Measurements from ENCODE around the gene DNMT3A. TPM values are rescaled to one million over a fixed set of nuclear protein-coding genes. Genes with fewer than 3 reads are reported as not detected.

The DNMT3A gene
- total RNA-seq, 1 experiment from 2014 or later, result 215 TPM

GRCh38 chr2:25251071-25251421 lies 90.7 kb downstream of the DNMT3A start:
- no peak overlapping the region for H2BK5ac ChIP-seq (ENCODE audit: insufficient read length, low read length)
- no peak for DNase-seq
- H2AK5ac ChIP-seq (ENCODE audit: insufficient read length, low read length), result no peak overlapping the region
- H4K8ac ChIP-seq (replicated peaks; ENCODE audit: insufficient read length, low read depth, low read length), result no peak overlapping the region
- H3K4me1 ChIP-seq (ENCODE audit: insufficient read depth, low read length), result peaks cover 11% of the 10 kb centered on the region
- H3K4me3 Mint-ChIP-seq, result peak overlapping the region; percentile 91 to 94
- no peak overlapping the region for H2BK12ac ChIP-seq (ENCODE audit: insufficient read length, low read depth, low read length)
- peaks cover 19% of the 10 kb centered on the region; the same call in 1 of the 2 replicates for H3K79me2 ChIP-seq (ENCODE audit: insufficient read depth, low read length)
- peaks cover 61 to 69% (median 62%) of the 10 kb centered on the region in 3 experiments for H3K36me3 Mint-ChIP-seq (ENCODE audit: insufficient read depth in 1 of 3, low read depth in 3 of 3)
- H4K91ac ChIP-seq (ENCODE audit: insufficient read length, low read depth, low read length), result no peak overlapping the region
- no peaks in the 10 kb centered on the region for H4K20me1 ChIP-seq (ENCODE audit: control insufficient read depth, insufficient read depth, insufficient read length)
- no peak overlapping the region for H2BK120ac ChIP-seq (ENCODE audit: low read depth, low read length, poor library complexity, severe bottlenecking)
- H3K14ac ChIP-seq (ENCODE audit: insufficient read depth, low read length), result no peak overlapping the region
- WGBS (ENCODE audit: extremely low coverage, insufficient read length, low lambda C conversion rate), result no CpG with 5 or more reads among the region's 13 CpGs
- H3K27ac Mint-ChIP-seq, result peak overlapping the region; percentile 82 to 98 (median 93)
- peak overlapping the region; percentile 58 for H3K9ac ChIP-seq (ENCODE audit: extremely low read depth, insufficient read length, low read length)
- no peaks in the 10 kb centered on the region for H3K9me3 ChIP-seq (ENCODE audit: control insufficient read depth, low read depth, low read length)
- no peak overlapping the region for H3K23ac ChIP-seq (ENCODE audit: insufficient read length, low read depth, low read length)
- H3T11ph ChIP-seq (ENCODE audit: low read length), result no peak overlapping the region
- H3K56ac ChIP-seq (ENCODE audit: insufficient read length, low read depth, low read length), result no peak overlapping the region
- H3K27ac ChIP-seq (ENCODE audit: insufficient read length, low read depth, low read length), result no peak overlapping the region
- peak overlapping the region; percentile 75 for H3K4me2 ChIP-seq (ENCODE audit: insufficient read depth, insufficient read length, low read length)
- no peaks in the 10 kb centered on the region; the same call in 1 of the 2 replicates for H3K27me3 Mint-ChIP-seq (ENCODE audit: low read depth)
- H3K4me1 Mint-ChIP-seq, result peaks cover 38 to 44% of the 10 kb centered on the region in 2 experiments
- H3K18ac ChIP-seq (ENCODE audit: insufficient read length, low read depth, low read length), result no peak overlapping the region
- no peak overlapping the region for H2AFZ ChIP-seq (ENCODE audit: low read length)
- TF ChIP-seq CTCF (conservative IDR thresholded peaks at IDR 0.05), result no peak
- no peaks in the 10 kb centered on the region for H3K9me3 Mint-ChIP-seq
- no peak overlapping the region for H4K5ac ChIP-seq (ENCODE audit: insufficient read length, low read depth, low read length)
- H3K4ac ChIP-seq (ENCODE audit: low read depth, low read length), result no peak overlapping the region
- H2BK15ac ChIP-seq (ENCODE audit: low read depth, low read length), result no peak overlapping the region
- peaks cover 6% of the 10 kb centered on the region for H3K79me1 ChIP-seq (ENCODE audit: insufficient read depth, low read depth, low read length, poor library complexity, severe bottlenecking)
- no peak overlapping the region for H2BK20ac ChIP-seq (ENCODE audit: low read depth, low read length, poor library complexity, severe bottlenecking)
- H3K23me2 ChIP-seq (ENCODE audit: insufficient read length, low read depth, low read length, poor library complexity, severe bottlenecking), result peaks cover 18% of the 10 kb centered on the region
- no peaks in the 10 kb centered on the region for H3K27me3 ChIP-seq (ENCODE audit: insufficient read depth, low read length)

All from H9 (cell line).